Caki2 (cell line): Measurements from ENCODE around the gene AQP12B. TPM values are rescaled to one million over a fixed set of nuclear protein-coding genes. Genes with fewer than 3 reads are reported as not detected.
"Not testable (repeated sequence)": the region's sequence is repeated elsewhere in the genome, so short reads cannot be mapped to it uniquely, and the experiment has no call there.

ENCODE experiments used
- DNase-seq: peaks from one replicate; pipeline ENCODE4 v3.0.0-alpha.2; 2015; ENCODE audit warnings: low read depth
- in situ Hi-C: cut with HindIII; loops from 2 replicates; pipeline ENCODE4 v1.10.0; 2016; ENCODE audit warnings: low sequenced_read_pairs, low pct_unique_long_range_greater_than_20kb, mixed read lengths
- total RNA-seq: library from RNA; depleted of rRNA; stranded (reverse); fragments of >200 nt; shearing (Covaris generic); gene quantifications from 2 replicates; pipeline ENCODE4 v1.2.3, GENCODE V29; 2014; ENCODE audit warnings: low replicate concordance

Gene AQP12B
- total RNA-seq, 1 experiment from 2014 or later, result not detected

- in situ Hi-C loops, result no loop called here
- no peak for DNase-seq
These were observed 18.1 kb downstream of the AQP12B start for GRCh38 chr2:240664622-240665021.

GRCh38 chr2:240663546-240664190, 19.0 kb downstream of the AQP12B start:
- no peak for DNase-seq
- in situ Hi-C loops, result no loop called here

GRCh38 chr2:240662681-240663080, 20.0 kb downstream of the AQP12B start:
- in situ Hi-C loops, result no loop called here

DNA sequence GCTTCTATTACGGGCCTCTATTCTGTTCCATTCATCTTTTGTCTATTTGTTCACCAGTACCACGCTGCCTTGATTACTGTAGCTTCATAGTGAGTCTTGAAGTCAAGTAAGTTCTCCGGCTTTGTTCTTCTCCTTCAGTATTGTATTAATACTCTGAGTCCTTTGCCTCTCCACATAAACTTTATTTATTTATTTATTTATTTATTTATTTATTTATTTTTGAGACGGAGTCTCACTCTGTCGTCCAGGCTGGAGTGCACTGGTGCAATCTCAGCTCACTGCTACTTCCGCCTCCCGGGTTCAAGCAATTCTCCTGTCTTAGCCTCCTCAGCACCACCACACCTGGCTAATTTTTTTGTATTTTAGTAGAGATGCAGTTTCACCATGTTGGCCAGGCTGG, 22.8 kb downstream of the AQP12B start:
- DNase-seq, in situ Hi-C loops: not testable (repeated sequence)

More at GRCh38 chr2:240662681-240663080, 20.0 kb downstream of the AQP12B start:
- peak; percentile 1 for DNase-seq

GRCh38 chr2:240655931-240656886, 26.5 kb downstream of the AQP12B start:
- in situ Hi-C loops, result no loop called here
- DNase-seq, result no peak

DNA sequence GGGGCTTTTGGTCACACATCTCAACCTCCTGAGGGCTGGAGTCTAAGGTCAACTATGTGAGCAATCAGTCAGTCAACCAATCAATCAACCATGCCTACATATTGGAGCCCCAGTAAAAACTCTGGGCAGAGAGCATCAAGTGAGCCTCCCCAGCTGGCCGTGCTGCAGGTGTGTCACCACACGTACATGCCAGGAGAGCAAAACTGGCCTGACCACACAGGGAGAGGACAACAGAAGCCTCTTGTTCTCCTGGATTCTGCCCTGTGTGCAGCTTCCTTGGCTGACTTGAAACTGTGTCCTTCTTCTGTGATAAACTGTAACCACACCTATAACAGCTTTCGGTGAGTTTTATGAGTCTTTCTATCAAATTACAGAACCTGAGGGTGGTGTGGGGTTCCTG, 31.5 kb downstream of the AQP12B start:
- in situ Hi-C loops, result no loop called here
- DNase-seq, result no peak

GRCh38 chr2:240650254-240650965, 32.3 kb downstream of the AQP12B start:
- no peak for DNase-seq
- in situ Hi-C loops, result no loop called here

- no peak for DNase-seq
- in situ Hi-C loops, result no loop called here
These were observed 33.4 kb downstream of the AQP12B start for GRCh38 chr2:240649331-240649730.

- in situ Hi-C loops, result no loop called here
These were observed 33.9 kb downstream of the AQP12B start for GRCh38 chr2:240648650-240649275.

GRCh38 chr2:240648155-240648649, 34.5 kb downstream of the AQP12B start:
- no peak for DNase-seq
- in situ Hi-C loops, result no loop called here

More at GRCh38 chr2:240648650-240649275, 33.9 kb downstream of the AQP12B start:
- DNase-seq, result no peak

- no peak for DNase-seq
- in situ Hi-C loops, result no loop called here
These were observed 35.1 kb downstream of the AQP12B start for GRCh38 chr2:240647503-240648154.

- no peak for DNase-seq
These were observed 35.7 kb downstream of the AQP12B start for GRCh38 chr2:240646900-240647502.

GRCh38 chr2:240646176-240646899, 36.3 kb downstream of the AQP12B start:
- in situ Hi-C loops, result no loop called here
- no peak for DNase-seq

More at GRCh38 chr2:240646900-240647502, 35.7 kb downstream of the AQP12B start:
- in situ Hi-C loops, result no loop called here

DNA sequence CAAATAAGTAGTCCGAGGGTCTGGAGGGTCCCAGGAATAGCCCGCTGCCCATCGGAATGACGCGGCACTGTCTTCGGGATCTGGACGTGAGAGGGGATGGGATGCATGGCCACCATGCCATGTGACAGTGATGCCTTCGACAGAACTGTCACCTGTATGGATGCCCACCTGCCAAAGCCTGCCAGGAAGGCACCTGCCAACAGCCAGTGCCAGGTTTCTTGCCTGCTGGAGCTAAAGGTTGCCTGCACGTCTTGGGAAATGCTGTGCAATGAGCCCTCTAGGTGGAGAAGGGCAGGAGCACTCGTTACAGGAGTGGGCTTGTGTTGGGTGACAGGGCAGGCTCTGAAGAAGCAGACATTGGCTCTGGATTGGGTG, 36.9 kb downstream of the AQP12B start:
- in situ Hi-C loops, result no loop called here
- DNase-seq, result no peak

GRCh38 chr2:240645346-240645745, 37.3 kb downstream of the AQP12B start:
- in situ Hi-C loops, result no loop called here
- no peak for DNase-seq

GRCh38 chr2:240644859-240645301, 37.8 kb downstream of the AQP12B start:
- DNase-seq, result no peak
- in situ Hi-C loops, result no loop called here
